Measurements from ENCODE around the gene SMG6.

- no peak for TF ChIP-seq CTCF (conservative IDR thresholded peaks at IDR 0.05 in 1 of 2, IDR thresholded peaks at IDR 0.05 in 1 of 2; ENCODE audit: extremely low read depth in 1 of 2, insufficient read depth in 1 of 2, low read depth in 1 of 2, low read length in 2 of 2)
- TF ChIP-seq EZH2 (IDR thresholded peaks at IDR 0.05; ENCODE audit: borderline replicate concordance, low read length): no peak
Observed at GRCh38 chr17:2087597-2088211, 215.9 kb downstream of the SMG6 start.

All from mammary epithelial cell (primary cell).